ENCODE results near the gene STIP1.
A peak's percentile ranks its signal among the peaks of the same experiment; 100 is the strongest.

STIP1 gene

DNA sequence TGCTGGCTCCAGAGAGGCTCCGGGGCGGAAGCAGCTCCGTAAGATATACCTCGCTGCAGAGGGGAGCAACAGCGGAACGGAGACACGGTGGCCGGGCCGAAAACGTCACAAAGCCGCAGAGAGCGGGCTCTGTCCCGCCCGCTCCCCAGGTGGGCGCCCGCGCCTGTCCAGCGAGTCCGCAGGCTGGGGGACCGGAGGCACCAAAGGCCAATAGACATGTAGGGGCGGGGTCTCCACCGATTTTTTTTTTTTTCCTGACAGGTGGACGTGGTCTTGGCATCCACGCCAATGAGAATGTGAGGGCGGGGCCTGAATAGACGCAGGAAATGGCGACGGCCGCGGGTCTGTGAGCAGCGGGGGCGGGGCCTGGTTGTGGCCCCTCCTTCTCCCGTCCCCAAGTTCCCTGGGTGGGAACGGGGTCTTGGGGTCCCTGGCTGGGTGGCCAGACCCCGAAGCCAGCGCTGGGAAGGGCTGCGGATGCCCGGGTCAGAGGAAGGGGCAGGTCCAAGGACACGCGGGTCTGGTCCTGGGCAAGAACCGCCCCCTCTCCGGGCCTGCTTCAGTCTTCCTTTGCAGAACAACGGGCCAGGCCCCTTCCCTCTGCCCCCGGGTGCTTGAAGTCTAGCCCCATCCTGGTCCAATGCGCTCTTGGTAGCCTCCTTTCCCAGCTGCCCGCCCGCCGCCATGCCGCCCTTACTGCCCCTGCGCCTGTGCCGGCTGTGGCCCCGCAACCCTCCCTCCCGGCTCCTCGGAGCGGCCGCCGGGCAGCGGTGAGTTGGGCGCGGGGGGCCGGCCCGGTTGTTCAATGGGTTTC lies 44.4 kb downstream of the STIP1 start, which contains the start of gene DNAJC4:
Gene DNAJC4 (plus strand): TSS at position 378 of the 814 bp plus-strand sequence. CDS start 307 bp downstream, at position 685.
- Histone ChIP-seq H2BK12ac (ENCODE audit: low read length in 2 of 2) (peak within 1 kb of the TSS; percentile 9 to 89), H3K4me3 (ENCODE audit: insufficient read depth in 1 of 2, low read depth in 1 of 2, low read length in 2 of 2) (peak within 1 kb of the TSS; percentile 77 to 89), H2BK5ac (ENCODE audit: low read depth, low read length, poor library complexity, severe bottlenecking) (peak within 1 kb of the TSS; percentile 80), H2AK5ac (ENCODE audit: low read length, severe bottlenecking) (peak within 1 kb of the TSS; percentile 26), H3K14ac (ENCODE audit: low read length in 2 of 2) (peak within 1 kb of the TSS in 1 of 2 experiments; percentile 100), H3K4ac (ENCODE audit: low read depth in 1 of 2, low read length in 2 of 2) (peak within 1 kb of the TSS; percentile 37 to 94), H3K79me1 (replicated peaks; ENCODE audit: low read length, poor library complexity, severe bottlenecking) (peaks cover 29% of the 10 kb centered on the region), H3K27ac (ENCODE audit: low read length, poor library complexity, severe bottlenecking) (peak within 1 kb of the TSS; percentile 56), H2BK120ac (ENCODE audit: low read depth, low read length) (peak within 1 kb of the TSS; percentile 73), H3K9ac (ENCODE audit: low read length) (peak within 1 kb of the TSS; percentile 87), H3K23ac (ENCODE audit: low read length in 2 of 2) (peak within 1 kb of the TSS in 1 of 2 experiments; percentile 14), H2AFZ (ENCODE audit: low read depth, low read length) (peak within 1 kb of the TSS; percentile 86), H3K4me2 (ENCODE audit: low read length, poor library complexity, severe bottlenecking) (peak within 1 kb of the TSS; percentile 91), H4K8ac (ENCODE audit: low read length) (peak within 1 kb of the TSS; percentile 95), H3K4me1 (ENCODE audit: control insufficient read depth, insufficient read depth, low read depth, low read length) (peaks cover 54% of the 10 kb centered on the region), H3K18ac (ENCODE audit: low read depth in 1 of 2, low read length in 2 of 2) (peak within 1 kb of the TSS; percentile 84 to 93), H3K27me3 (ENCODE audit: control insufficient read depth in 1 of 2, insufficient read depth in 1 of 2, low read length in 2 of 2) (no peaks in the 10 kb centered on the region), H3K36me3 (ENCODE audit: control insufficient read depth in 1 of 2, insufficient read depth in 2 of 2, low read depth in 1 of 2, low read length in 2 of 2) (peaks cover under 1 to 16% of the 10 kb centered on the region in 2 experiments), H3K9me3 (ENCODE audit: control insufficient read depth, low read length) (no peaks in the 10 kb centered on the region), H4K91ac (ENCODE audit: low read length) (peak within 1 kb of the TSS; percentile 95), H2BK15ac (ENCODE audit: low read depth, poor library complexity, severe bottlenecking) (peak within 1 kb of the TSS; percentile 88)
- DNase-seq = peak; percentile 93
- under 1% methylated on average over 56 of the region's 62 CpGs for WGBS

- no peak overlapping the region for H2AFZ ChIP-seq (ENCODE audit: low read depth, low read length)
- peak overlapping the region; percentile 91 for H3K4me2 ChIP-seq (ENCODE audit: low read length, poor library complexity, severe bottlenecking)
- peaks cover 55% of the 10 kb centered on the region for H3K4me1 ChIP-seq (ENCODE audit: control insufficient read depth, insufficient read depth, low read depth, low read length)
- peak overlapping the region in 1 of 2 experiments; percentile 9 for H2BK12ac ChIP-seq (ENCODE audit: low read length in 2 of 2)
- peak overlapping the region; percentile 44 for H2BK15ac ChIP-seq (ENCODE audit: low read depth, poor library complexity, severe bottlenecking)
- 22% methylated on average over 7 of the region's 8 CpGs for WGBS
- peak overlapping the region; percentile 87 for H3K9ac ChIP-seq (ENCODE audit: low read length)
- H3K18ac ChIP-seq (ENCODE audit: low read depth in 1 of 2, low read length in 2 of 2) = peak overlapping the region; percentile 84 to 93
- no peaks in the 10 kb centered on the region for H3K27me3 ChIP-seq (ENCODE audit: control insufficient read depth in 1 of 2, insufficient read depth in 1 of 2, low read length in 2 of 2)
- DNase-seq = no peak
- H3K4ac ChIP-seq (ENCODE audit: low read depth in 1 of 2, low read length in 2 of 2) = peak overlapping the region; percentile 37 to 94
- H3K14ac ChIP-seq (ENCODE audit: low read length in 2 of 2) = no peak overlapping the region
- no peak overlapping the region for H3K23ac ChIP-seq (ENCODE audit: low read length in 2 of 2)
- H3K79me1 ChIP-seq (replicated peaks; ENCODE audit: low read length, poor library complexity, severe bottlenecking) = peaks cover 30% of the 10 kb centered on the region
- peak overlapping the region; percentile 26 for H2AK5ac ChIP-seq (ENCODE audit: low read length, severe bottlenecking)
- H3K27ac ChIP-seq (ENCODE audit: low read length, poor library complexity, severe bottlenecking) = no peak overlapping the region
- H4K8ac ChIP-seq (ENCODE audit: low read length) = peak overlapping the region; percentile 95
- H2BK5ac ChIP-seq (ENCODE audit: low read depth, low read length, poor library complexity, severe bottlenecking) = no peak overlapping the region
- H3K4me3 ChIP-seq (ENCODE audit: insufficient read depth in 1 of 2, low read depth in 1 of 2, low read length in 2 of 2) = peak overlapping the region; percentile 77 to 89
- H3K9me3 ChIP-seq (ENCODE audit: control insufficient read depth, low read length) = no peaks in the 10 kb centered on the region
- peak overlapping the region; percentile 95 for H4K91ac ChIP-seq (ENCODE audit: low read length)
- H3K36me3 ChIP-seq (ENCODE audit: control insufficient read depth in 1 of 2, insufficient read depth in 2 of 2, low read depth in 1 of 2, low read length in 2 of 2) = peaks cover 6 to 20% of the 10 kb centered on the region in 2 experiments
- peak overlapping the region; percentile 73 for H2BK120ac ChIP-seq (ENCODE audit: low read depth, low read length)
Measured at GRCh38 chr11:64230985-64231365, 45.0 kb downstream of the STIP1 start.

DNA sequence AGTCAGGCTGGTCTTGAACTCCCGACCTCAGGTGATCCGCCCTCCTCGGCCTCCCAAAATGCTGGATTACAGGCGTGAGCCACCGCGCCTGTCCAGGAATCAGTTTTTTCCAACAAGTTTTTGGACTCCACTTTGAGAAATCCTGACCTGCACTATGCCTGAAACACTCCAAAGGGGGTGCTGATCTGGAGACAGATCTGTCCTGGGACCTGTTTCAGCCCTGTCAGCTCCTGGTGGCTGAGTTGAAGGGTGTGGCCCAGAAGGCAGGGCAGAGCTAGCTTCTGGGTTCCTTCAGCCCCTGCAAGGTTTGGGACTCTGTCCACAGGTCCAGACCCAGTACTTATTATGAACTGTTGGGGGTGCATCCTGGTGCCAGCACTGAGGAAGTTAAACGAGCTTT lies 45.6 kb downstream of the STIP1 start:
- Histone ChIP-seq H3K27me3 (ENCODE audit: control insufficient read depth in 1 of 2, insufficient read depth in 1 of 2, low read length in 2 of 2) (no peaks in the 10 kb centered on the region), H4K8ac (ENCODE audit: low read length) (no peak overlapping the region), H3K4me2 (ENCODE audit: low read length, poor library complexity, severe bottlenecking) (no peak overlapping the region), H3K79me1 (replicated peaks; ENCODE audit: low read length, poor library complexity, severe bottlenecking) (peaks cover 33% of the 10 kb centered on the region), H3K4me1 (ENCODE audit: control insufficient read depth, insufficient read depth, low read depth, low read length) (peaks cover 54% of the 10 kb centered on the region), H3K4me3 (ENCODE audit: insufficient read depth in 1 of 2, low read depth in 1 of 2, low read length in 2 of 2) (no peak overlapping the region), H4K91ac (ENCODE audit: low read length) (no peak overlapping the region), H3K27ac (ENCODE audit: low read length, poor library complexity, severe bottlenecking) (no peak overlapping the region), H2BK15ac (ENCODE audit: low read depth, poor library complexity, severe bottlenecking) (no peak overlapping the region), H3K9ac (ENCODE audit: low read length) (no peak overlapping the region), H2BK120ac (ENCODE audit: low read depth, low read length) (no peak overlapping the region), H3K23ac (ENCODE audit: low read length in 2 of 2) (no peak overlapping the region), H2BK5ac (ENCODE audit: low read depth, low read length, poor library complexity, severe bottlenecking) (no peak overlapping the region), H3K14ac (ENCODE audit: low read length in 2 of 2) (no peak overlapping the region), H3K4ac (ENCODE audit: low read depth in 1 of 2, low read length in 2 of 2) (no peak overlapping the region), H2AK5ac (ENCODE audit: low read length, severe bottlenecking) (no peak overlapping the region), H2BK12ac (ENCODE audit: low read length in 2 of 2) (no peak overlapping the region), H3K9me3 (ENCODE audit: control insufficient read depth, low read length) (no peaks in the 10 kb centered on the region), H2AFZ (ENCODE audit: low read depth, low read length) (no peak overlapping the region), H3K36me3 (ENCODE audit: control insufficient read depth in 1 of 2, insufficient read depth in 2 of 2, low read depth in 1 of 2, low read length in 2 of 2) (peaks cover 8 to 23% of the 10 kb centered on the region in 2 experiments), H3K18ac (ENCODE audit: low read depth in 1 of 2, low read length in 2 of 2) (no peak overlapping the region)
- 95% methylated on average over 7 of the region's 7 CpGs for WGBS
- no peak for DNase-seq

DNA sequence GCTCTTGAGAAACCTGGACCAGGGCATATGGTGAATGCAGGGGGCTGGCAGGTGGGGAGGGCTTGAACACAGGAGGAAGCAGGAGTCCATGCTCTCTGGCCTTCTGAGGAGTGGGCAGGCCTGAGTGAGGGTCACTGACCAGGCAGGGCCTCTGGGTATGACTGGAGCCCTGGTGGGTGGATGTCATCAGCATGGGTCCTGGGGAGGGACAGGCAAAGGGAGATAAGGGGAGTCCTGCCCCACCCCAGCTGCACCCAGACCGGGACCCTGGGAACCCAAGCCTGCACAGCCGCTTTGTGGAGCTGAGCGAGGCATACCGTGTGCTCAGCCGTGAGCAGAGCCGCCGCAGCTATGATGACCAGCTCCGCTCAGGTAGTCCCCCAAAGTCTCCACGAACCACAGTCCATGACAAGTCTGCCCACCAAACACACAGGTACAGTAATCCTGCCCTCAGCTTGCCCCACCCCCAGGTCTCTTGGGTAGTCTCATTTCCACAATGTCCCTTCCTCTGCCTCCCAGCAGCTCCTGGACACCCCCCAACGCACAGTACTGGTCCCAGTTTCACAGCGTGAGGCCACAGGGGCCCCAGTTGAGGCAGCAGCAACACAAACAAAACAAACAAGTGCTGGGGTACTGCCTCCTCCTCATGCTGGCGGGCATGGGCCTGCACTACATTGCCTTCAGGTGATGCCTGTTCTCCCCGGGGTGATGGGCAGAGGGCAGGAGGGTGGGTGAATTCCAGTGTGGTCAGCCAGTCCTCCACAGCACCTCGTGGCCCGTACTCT lies 46.4 kb downstream of the STIP1 start:
- Histone ChIP-seq H2AFZ (ENCODE audit: low read depth, low read length) (no peak overlapping the region), H3K14ac (ENCODE audit: low read length in 2 of 2) (no peak overlapping the region), H2AK5ac (ENCODE audit: low read length, severe bottlenecking) (peak overlapping the region; percentile 2), H2BK15ac (ENCODE audit: low read depth, poor library complexity, severe bottlenecking) (peak overlapping the region; percentile 19), H2BK5ac (ENCODE audit: low read depth, low read length, poor library complexity, severe bottlenecking) (no peak overlapping the region), H3K79me1 (replicated peaks; ENCODE audit: low read length, poor library complexity, severe bottlenecking) (peaks cover 36% of the 10 kb centered on the region), H3K36me3 (ENCODE audit: control insufficient read depth in 1 of 2, insufficient read depth in 2 of 2, low read depth in 1 of 2, low read length in 2 of 2) (peaks cover 10 to 27% of the 10 kb centered on the region in 2 experiments), H3K9ac (ENCODE audit: low read length) (no peak overlapping the region), H3K4me3 (ENCODE audit: insufficient read depth in 1 of 2, low read depth in 1 of 2, low read length in 2 of 2) (no peak overlapping the region), H3K27me3 (ENCODE audit: control insufficient read depth in 1 of 2, insufficient read depth in 1 of 2, low read length in 2 of 2) (no peaks in the 10 kb centered on the region), H3K9me3 (ENCODE audit: control insufficient read depth, low read length) (no peaks in the 10 kb centered on the region), H3K4ac (ENCODE audit: low read depth in 1 of 2, low read length in 2 of 2) (no peak overlapping the region), H3K23ac (ENCODE audit: low read length in 2 of 2) (peak overlapping the region in 1 of 2 experiments; percentile 46), H3K4me2 (ENCODE audit: low read length, poor library complexity, severe bottlenecking) (no peak overlapping the region), H3K27ac (ENCODE audit: low read length, poor library complexity, severe bottlenecking) (no peak overlapping the region), H4K91ac (ENCODE audit: low read length) (no peak overlapping the region), H3K4me1 (ENCODE audit: control insufficient read depth, insufficient read depth, low read depth, low read length) (peaks cover 45% of the 10 kb centered on the region), H2BK12ac (ENCODE audit: low read length in 2 of 2) (peak overlapping the region in 1 of 2 experiments; percentile 21), H2BK120ac (ENCODE audit: low read depth, low read length) (no peak overlapping the region), H3K18ac (ENCODE audit: low read depth in 1 of 2, low read length in 2 of 2) (no peak overlapping the region), H4K8ac (ENCODE audit: low read length) (no peak overlapping the region)
- DNase-seq = no peak
- 92% methylated on average over 15 of the region's 15 CpGs for WGBS

Measured in mesenchymal stem cell (in vitro differentiated cells and primary cell).